Measurements from ENCODE around the gene SCYGR3. TPM values are rescaled to one million over a fixed set of nuclear protein-coding genes. Genes with fewer than 3 reads are reported as not detected.

SCYGR3 gene
- total and polyA plus RNA-seq, 2 of the 8 experiments (the other 6 are each of a cell fraction or from before 2014, with no cell fraction given), result not detected

DNA sequence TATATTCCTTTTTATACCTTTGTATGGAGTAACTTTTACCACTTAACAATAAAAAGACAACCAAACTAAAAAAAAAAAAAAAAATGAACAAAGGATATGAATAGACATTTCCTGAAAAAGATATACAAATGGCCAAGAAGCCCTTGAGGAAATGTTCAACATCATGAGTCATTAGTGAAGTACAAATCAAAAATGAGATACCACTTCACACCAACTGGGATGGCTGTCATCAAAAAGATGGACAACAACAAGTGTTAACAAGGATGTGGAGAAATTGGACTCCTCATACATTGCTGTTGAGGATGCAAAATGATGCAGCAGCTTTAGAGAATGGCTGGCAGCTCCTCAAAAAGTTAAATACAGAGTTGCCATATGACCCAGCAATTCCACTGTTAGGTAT, 38.5 kb downstream of the SCYGR3 start (continued):
- TF ChIP-seq GTF2F1 (IDR thresholded peaks at IDR 0.05; ENCODE audit: borderline replicate concordance, low read depth, low read length) (no peak), POLR2A (IDR thresholded peaks at IDR 0.05; ENCODE audit: control extremely low read depth in 1 of 2, low read depth in 2 of 2, low read length in 2 of 2) (no peak), CHD2 (IDR thresholded peaks at IDR 0.05; ENCODE audit: low read length) (no peak)
